ENCODE data around the gene TMEM140.

- TF ChIP-seq CTCF (IDR thresholded peaks at IDR 0.05) = no peak
- no peak for TF ChIP-seq ZFX (IDR thresholded peaks at IDR 0.05; ENCODE audit: borderline replicate concordance)
Measured at GRCh38 chr7:135178364-135178763, 30.5 kb downstream of the TMEM140 start.
